Posterior cingulate gyrus (tissue), 11 donors: ENCODE results near the gene DDT.
"Not testable (repeated sequence)": the region's sequence is repeated elsewhere in the genome, so short reads cannot be mapped to it uniquely, and the experiment has no call there.

ENCODE experiments used
- DNase-seq, 10 donors: peaks; one replicate each; pipeline versions ENCODE4 v3.0.0 to v3.0.0-alpha.2; 2020 to 2021; ENCODE audit warnings: mixed read lengths in 3 of 10
- intact Hi-C: fragments of 100-400 bp; cut with DNase I; formaldehyde crosslinking; loops from one replicate; pipeline ENCODE4 v1.15.1; 2023

DDT gene

GRCh38 chr22:23993080-23993479 is 18.8 kb upstream of the DDT start:
- intact Hi-C loops = not testable (repeated sequence)

GRCh38 chr22:23989583-23990244 is 15.5 kb upstream of the DDT start:
- intact Hi-C loops, DNase-seq: not testable (repeated sequence)

More at GRCh38 chr22:23993080-23993479, 18.8 kb upstream of the DDT start:
- not testable (repeated sequence) for DNase-seq

GRCh38 chr22:23986538-23987178 is 12.4 kb upstream of the DDT start:
- intact Hi-C loops, DNase-seq: not testable (repeated sequence)

GRCh38 chr22:23986089-23986488 is 11.8 kb upstream of the DDT start:
- intact Hi-C loops, DNase-seq: not testable (repeated sequence)

- peak in 1 of 10 donors; percentile 62 for DNase-seq
- intact Hi-C loops = no loop called here
Observed at GRCh38 chr22:23984430-23984829, 10.2 kb upstream of the DDT start.

- DNase-seq, intact Hi-C loops: not testable (repeated sequence)
Observed at GRCh38 chr22:23980567-23980966, 6.3 kb upstream of the DDT start.

GRCh38 chr22:23979557-23980240 is 5.5 kb upstream of the DDT start, which contains the start of gene GSTT2:
Gene GSTT2 (plus strand): TSS chr22:23980134.
- DNase-seq = not testable (repeated sequence)
- intact Hi-C loops = loop anchor here (10.0 kb wide), 1 partner anchor 65 kb away; no protein-coding TSS in a partner anchor

GRCh38 chr22:23977304-23977703 is 3.1 kb upstream of the DDT start:
- not testable (repeated sequence) for DNase-seq
- intact Hi-C loops = loop anchor here (10.0 kb wide), 1 partner anchor 63 kb away; no protein-coding TSS in a partner anchor

GRCh38 chr22:23974836-23975352 is 653 bp upstream of the DDT start:
- not testable (repeated sequence) for DNase-seq
- intact Hi-C loops = loop anchor here (10.0 kb wide), 1 partner anchor 60 kb away; no protein-coding TSS in a partner anchor

GRCh38 chr22:23971927-23972326 is 2.3 kb downstream of the DDT start:
- not testable (repeated sequence) for DNase-seq
- intact Hi-C loops = loop anchor here (10.0 kb wide), 1 partner anchor 57 kb away; no protein-coding TSS in a partner anchor

- no peak for DNase-seq
- intact Hi-C loops = loop anchor here (10.0 kb wide), 1 partner anchor 56 kb away; no protein-coding TSS in a partner anchor
Observed at GRCh38 chr22:23970816-23971486, 3.3 kb downstream of the DDT start.

GRCh38 chr22:23970201-23970641 is 4.0 kb downstream of the DDT start:
- intact Hi-C loops = loop anchor here (10.0 kb wide), 1 partner anchor 55 kb away; no protein-coding TSS in a partner anchor
- no peak for DNase-seq

- intact Hi-C loops = no loop called here
- peak in 1 of 10 donors; percentile 48 for DNase-seq
Observed at GRCh38 chr22:23969071-23969470, 5.2 kb downstream of the DDT start.

GRCh38 chr22:23966568-23966967 is 7.7 kb downstream of the DDT start, which contains the start of gene DDTL:
Gene DDTL (plus strand): TSS chr22:23966888. CDS start chr22:23966915, 27 bp downstream.
- intact Hi-C loops, DNase-seq: not testable (repeated sequence)

- DNase-seq, intact Hi-C loops: not testable (repeated sequence)
Observed at GRCh38 chr22:23966094-23966493, 8.1 kb downstream of the DDT start.

GRCh38 chr22:23961084-23961771 is 13.0 kb downstream of the DDT start, which contains the start of gene GSTT2B:
Gene GSTT2B (minus strand): TSS chr22:23961195. CDS start chr22:23961131, 64 bp downstream.
- DNase-seq, intact Hi-C loops: not testable (repeated sequence)

- DNase-seq = peak in 9 of 10 donors; percentile 43 to 94 (median 82)
- intact Hi-C loops = not testable (repeated sequence)
Observed at GRCh38 chr22:23956301-23956900, 17.8 kb downstream of the DDT start.

- intact Hi-C loops, DNase-seq: not testable (repeated sequence)
Observed at GRCh38 chr22:23955886-23956285, 18.4 kb downstream of the DDT start.

- intact Hi-C loops = not testable (repeated sequence)
- DNase-seq = peak in 1 of 10 donors; percentile 50
Observed at GRCh38 chr22:23954991-23955305, 19.3 kb downstream of the DDT start.
